Measurements from ENCODE around the gene AGRN.

Gene AGRN

GRCh38 chr1:1085911-1086841 is 66.3 kb downstream of the AGRN start:
- POLR2A ChIA-PET, result no interaction called here
- Histone ChIP-seq H3K4me3 (ENCODE audit: control insufficient read depth in 1 of 7, extremely low read depth in 1 of 7, insufficient read depth in 4 of 7, low read depth in 2 of 7, low read length in 6 of 7) (no peak overlapping the region), H3K9me3 (ENCODE audit: control extremely low read depth in 1 of 5, control insufficient read depth in 4 of 5, insufficient read depth in 2 of 5, low read depth in 1 of 5, low read length in 4 of 5) (no peaks in the 10 kb centered on the region), H3K4me1 (ENCODE audit: control extremely low read depth in 1 of 4, control insufficient read depth in 4 of 4, insufficient read depth in 4 of 4, low read length in 3 of 4) (no peaks in the 10 kb centered on the region), H3K27me3 (replicated peaks in 2 of 5; ENCODE audit: control insufficient read depth in 4 of 5, insufficient read depth in 5 of 5, low read length in 4 of 5) (no peaks in the 10 kb centered on the region), H3K36me3 (ENCODE audit: control insufficient read depth in 4 of 4, insufficient read depth in 4 of 4, low read length in 3 of 4) (peaks cover 0 to 4% (median 2%) of the 10 kb centered on the region in 4 experiments), H3K27ac (ENCODE audit: insufficient read depth in 1 of 2, low read depth in 1 of 2, low read length in 2 of 2, poor library complexity in 1 of 2, severe bottlenecking in 2 of 2) (no peak overlapping the region)
- 96% methylated on average over 36 of the region's 38 CpGs for WGBS (ENCODE audit: insufficient coverage)
- no peak for DNase-seq
- CTCF ChIA-PET, result interaction anchor here (1.3 kb wide), 1 partner anchor 22 kb away, joined by 4 read pairs; no protein-coding TSS in a partner anchor

DNA sequence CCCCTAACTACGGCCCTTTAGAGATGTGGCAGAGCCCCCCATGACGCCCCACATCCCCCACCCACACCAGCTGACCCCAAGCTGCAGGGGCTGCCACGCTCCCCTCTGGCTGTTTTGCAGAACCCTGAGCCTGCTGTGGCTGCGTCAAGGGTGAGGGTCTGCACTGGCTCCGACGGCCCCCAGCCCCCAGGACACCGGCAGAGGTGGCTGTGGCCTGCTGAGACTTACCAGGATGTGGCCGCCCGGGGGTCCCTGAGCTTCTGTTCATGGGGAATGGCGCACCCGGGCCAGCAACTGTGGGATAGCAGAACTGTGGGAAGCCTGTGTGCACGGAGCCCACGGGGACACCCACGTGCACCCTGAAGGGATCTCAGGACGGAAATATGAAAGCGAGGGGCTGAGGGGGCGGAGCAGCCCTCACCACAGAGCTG is 67.0 kb downstream of the AGRN start:
- H3K27me3 ChIP-seq (replicated peaks in 2 of 5; ENCODE audit: control insufficient read depth in 4 of 5, insufficient read depth in 5 of 5, low read length in 4 of 5), result no peaks in the 10 kb centered on the region
- no peaks in the 10 kb centered on the region for H3K4me1 ChIP-seq (ENCODE audit: control extremely low read depth in 1 of 4, control insufficient read depth in 4 of 4, insufficient read depth in 4 of 4, low read length in 3 of 4)
- H3K4me3 ChIP-seq (ENCODE audit: control insufficient read depth in 1 of 7, extremely low read depth in 1 of 7, insufficient read depth in 4 of 7, low read depth in 2 of 7, low read length in 6 of 7), result no peak overlapping the region
- no peak for DNase-seq
- ChIA-PET POLR2A (no interaction called here), CTCF (interaction anchor here (1.3 kb wide), 1 partner anchor 23 kb away, joined by 4 read pairs; no protein-coding TSS in a partner anchor)
- H3K36me3 ChIP-seq (ENCODE audit: control insufficient read depth in 4 of 4, insufficient read depth in 4 of 4, low read length in 3 of 4), result peaks cover 0 to 4% (median 2%) of the 10 kb centered on the region in 4 experiments
- H3K27ac ChIP-seq (ENCODE audit: insufficient read depth in 1 of 2, low read depth in 1 of 2, low read length in 2 of 2, poor library complexity in 1 of 2, severe bottlenecking in 2 of 2), result no peak overlapping the region
- H3K9me3 ChIP-seq (ENCODE audit: control extremely low read depth in 1 of 5, control insufficient read depth in 4 of 5, insufficient read depth in 2 of 5, low read depth in 1 of 5, low read length in 4 of 5), result no peaks in the 10 kb centered on the region
- 94% methylated on average over 14 of the region's 17 CpGs for WGBS (ENCODE audit: insufficient coverage)

- H3K36me3 ChIP-seq (ENCODE audit: control insufficient read depth in 4 of 4, insufficient read depth in 4 of 4, low read length in 3 of 4), result peaks cover 0 to 4% (median 2%) of the 10 kb centered on the region in 4 experiments
- H3K4me1 ChIP-seq (ENCODE audit: control extremely low read depth in 1 of 4, control insufficient read depth in 4 of 4, insufficient read depth in 4 of 4, low read length in 3 of 4), result no peaks in the 10 kb centered on the region
- POLR2A ChIA-PET, result no interaction called here
- no peak overlapping the region for H3K4me3 ChIP-seq (ENCODE audit: control insufficient read depth in 1 of 7, extremely low read depth in 1 of 7, insufficient read depth in 4 of 7, low read depth in 2 of 7, low read length in 6 of 7)
- no peak overlapping the region for H3K27ac ChIP-seq (ENCODE audit: insufficient read depth in 1 of 2, low read depth in 1 of 2, low read length in 2 of 2, poor library complexity in 1 of 2, severe bottlenecking in 2 of 2)
- H3K27me3 ChIP-seq (replicated peaks in 2 of 5; ENCODE audit: control insufficient read depth in 4 of 5, insufficient read depth in 5 of 5, low read length in 4 of 5), result no peaks in the 10 kb centered on the region
- no peaks in the 10 kb centered on the region for H3K9me3 ChIP-seq (ENCODE audit: control extremely low read depth in 1 of 5, control insufficient read depth in 4 of 5, insufficient read depth in 2 of 5, low read depth in 1 of 5, low read length in 4 of 5)
- CTCF ChIA-PET, result interaction anchor here (1.3 kb wide), 1 partner anchor 23 kb away, joined by 4 read pairs; no protein-coding TSS in a partner anchor
- 98% methylated on average over 36 of the region's 38 CpGs for WGBS (ENCODE audit: insufficient coverage)
- no peak for DNase-seq
Measured at GRCh38 chr1:1087351-1088028, 67.6 kb downstream of the AGRN start.

DNA sequence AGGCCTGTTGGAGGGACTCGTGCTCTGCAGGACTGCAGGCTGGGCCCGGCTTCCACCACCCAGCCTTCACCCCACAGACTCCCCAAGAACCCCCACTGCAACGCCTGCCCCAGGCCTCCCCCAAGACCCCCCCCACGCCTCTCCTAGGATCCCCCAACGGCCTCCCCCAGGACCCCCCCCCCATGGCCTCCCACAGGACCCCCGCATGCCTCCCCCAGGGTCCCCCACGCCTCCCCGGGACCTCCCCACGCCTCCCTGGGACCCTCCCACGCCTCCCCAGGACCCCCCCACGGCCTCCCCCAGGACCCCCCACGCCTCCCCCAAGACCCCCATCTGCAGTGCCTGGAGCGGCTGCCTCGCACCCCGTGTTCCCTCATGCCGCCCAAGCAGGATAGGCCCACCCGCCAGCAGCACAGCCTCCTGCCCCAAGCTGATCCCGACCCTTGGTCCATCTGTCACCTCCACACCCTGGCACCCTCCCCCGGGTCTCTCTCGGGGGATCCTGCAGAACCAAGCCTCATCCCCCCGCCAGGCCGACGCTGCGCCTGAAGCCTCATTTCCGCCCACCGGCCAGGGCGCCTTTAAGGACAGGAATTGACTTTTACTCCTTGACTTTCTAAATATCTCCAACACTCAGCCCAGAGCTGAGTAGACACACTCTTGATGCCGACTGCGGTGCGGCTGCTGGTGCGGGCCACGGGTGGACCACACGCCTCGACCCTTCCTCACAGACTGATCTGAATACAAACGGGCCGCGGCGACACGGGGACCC is 68.3 kb downstream of the AGRN start:
- H3K4me3 ChIP-seq (ENCODE audit: control insufficient read depth in 1 of 7, extremely low read depth in 1 of 7, insufficient read depth in 4 of 7, low read depth in 2 of 7, low read length in 6 of 7), result no peak overlapping the region
- no peak overlapping the region for H3K27ac ChIP-seq (ENCODE audit: insufficient read depth in 1 of 2, low read depth in 1 of 2, low read length in 2 of 2, poor library complexity in 1 of 2, severe bottlenecking in 2 of 2)
- ChIA-PET POLR2A (no interaction called here), CTCF (no interaction called here)
- H3K9me3 ChIP-seq (ENCODE audit: control extremely low read depth in 1 of 5, control insufficient read depth in 4 of 5, insufficient read depth in 2 of 5, low read depth in 1 of 5, low read length in 4 of 5), result no peaks in the 10 kb centered on the region
- H3K27me3 ChIP-seq (replicated peaks in 2 of 5; ENCODE audit: control insufficient read depth in 4 of 5, insufficient read depth in 5 of 5, low read length in 4 of 5), result no peaks in the 10 kb centered on the region
- DNase-seq, result no peak
- H3K4me1 ChIP-seq (ENCODE audit: control extremely low read depth in 1 of 4, control insufficient read depth in 4 of 4, insufficient read depth in 4 of 4, low read length in 3 of 4), result no peaks in the 10 kb centered on the region
- WGBS (ENCODE audit: insufficient coverage), result 96% methylated on average over 22 of the region's 39 CpGs
- H3K36me3 ChIP-seq (ENCODE audit: control insufficient read depth in 4 of 4, insufficient read depth in 4 of 4, low read length in 3 of 4), result peaks cover 0 to 4% (median 2%) of the 10 kb centered on the region in 4 experiments

- H3K27me3 ChIP-seq (replicated peaks in 2 of 5; ENCODE audit: control insufficient read depth in 4 of 5, insufficient read depth in 5 of 5, low read length in 4 of 5), result no peaks in the 10 kb centered on the region
- DNase-seq, result no peak
- H3K27ac ChIP-seq (ENCODE audit: insufficient read depth in 1 of 2, low read depth in 1 of 2, low read length in 2 of 2, poor library complexity in 1 of 2, severe bottlenecking in 2 of 2), result no peak overlapping the region
- peaks cover 0 to 4% (median 0%) of the 10 kb centered on the region in 4 experiments for H3K36me3 ChIP-seq (ENCODE audit: control insufficient read depth in 4 of 4, insufficient read depth in 4 of 4, low read length in 3 of 4)
- CTCF ChIA-PET, result no interaction called here
- no peaks in the 10 kb centered on the region for H3K9me3 ChIP-seq (ENCODE audit: control extremely low read depth in 1 of 5, control insufficient read depth in 4 of 5, insufficient read depth in 2 of 5, low read depth in 1 of 5, low read length in 4 of 5)
- WGBS (ENCODE audit: insufficient coverage), result 93% methylated on average over 43 of the region's 46 CpGs
- H3K4me1 ChIP-seq (ENCODE audit: control extremely low read depth in 1 of 4, control insufficient read depth in 4 of 4, insufficient read depth in 4 of 4, low read length in 3 of 4), result no peaks in the 10 kb centered on the region
- POLR2A ChIA-PET, result no interaction called here
- peak overlapping the region in 1 of 7 experiments; percentile 5 for H3K4me3 ChIP-seq (ENCODE audit: control insufficient read depth in 1 of 7, extremely low read depth in 1 of 7, insufficient read depth in 4 of 7, low read depth in 2 of 7, low read length in 6 of 7)
Measured at GRCh38 chr1:1088801-1089680, 69.1 kb downstream of the AGRN start.

DNA sequence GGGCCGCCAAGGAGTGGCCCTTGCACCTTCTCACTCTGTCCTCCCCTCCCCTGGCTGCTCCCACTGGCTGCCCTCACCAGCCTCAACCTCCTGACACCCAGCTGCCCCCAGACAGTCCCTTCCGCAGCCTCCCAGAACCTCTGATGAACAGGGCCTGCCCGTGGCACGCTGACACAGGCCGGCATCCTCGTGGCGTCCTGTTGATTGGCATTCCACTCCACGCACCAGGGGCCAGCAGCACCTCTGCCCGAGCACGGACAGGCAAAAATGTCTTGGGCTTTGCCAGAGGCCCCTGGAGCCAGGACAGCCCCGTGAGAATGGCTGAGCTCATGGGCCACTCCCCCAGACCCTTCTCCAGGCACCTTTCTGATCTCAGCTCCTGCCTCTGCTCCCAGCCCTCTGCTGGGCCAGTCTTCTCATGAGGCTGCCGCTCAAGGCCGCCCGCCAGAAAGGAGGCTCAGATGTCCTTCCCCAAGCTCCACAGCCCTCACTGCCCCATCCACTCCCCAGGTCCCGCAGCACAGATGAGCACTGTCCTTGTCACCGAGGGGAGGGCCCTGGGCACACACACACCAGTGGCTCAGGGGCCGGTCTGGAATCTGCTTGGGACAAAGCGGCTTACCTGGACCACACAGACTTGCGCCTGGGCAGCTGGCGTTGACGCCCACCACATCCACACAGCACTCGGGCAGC is 70.0 kb downstream of the AGRN start:
- CTCF ChIA-PET, result no interaction called here
- H3K27me3 ChIP-seq (replicated peaks in 2 of 5; ENCODE audit: control insufficient read depth in 4 of 5, insufficient read depth in 5 of 5, low read length in 4 of 5), result no peaks in the 10 kb centered on the region
- no peaks in the 10 kb centered on the region for H3K9me3 ChIP-seq (ENCODE audit: control extremely low read depth in 1 of 5, control insufficient read depth in 4 of 5, insufficient read depth in 2 of 5, low read depth in 1 of 5, low read length in 4 of 5)
- no peak overlapping the region for H3K4me3 ChIP-seq (ENCODE audit: control insufficient read depth in 1 of 7, extremely low read depth in 1 of 7, insufficient read depth in 4 of 7, low read depth in 2 of 7, low read length in 6 of 7)
- DNase-seq, result no peak
- H3K27ac ChIP-seq (ENCODE audit: insufficient read depth in 1 of 2, low read depth in 1 of 2, low read length in 2 of 2, poor library complexity in 1 of 2, severe bottlenecking in 2 of 2), result no peak overlapping the region
- 96% methylated on average over 20 of the region's 22 CpGs for WGBS (ENCODE audit: insufficient coverage)
- peaks cover 0 to 4% (median 0%) of the 10 kb centered on the region in 4 experiments for H3K36me3 ChIP-seq (ENCODE audit: control insufficient read depth in 4 of 4, insufficient read depth in 4 of 4, low read length in 3 of 4)
- no peaks in the 10 kb centered on the region for H3K4me1 ChIP-seq (ENCODE audit: control extremely low read depth in 1 of 4, control insufficient read depth in 4 of 4, insufficient read depth in 4 of 4, low read length in 3 of 4)
- POLR2A ChIA-PET, result no interaction called here
